LoVo (cell line): Measurements from ENCODE around the gene MTFR1L.

Experiments
- DNase-seq: peaks from one replicate; pipeline ENCODE4 v3.0.0-alpha.2; 2016; ENCODE audit warnings: low spot score

MTFR1L gene

DNA sequence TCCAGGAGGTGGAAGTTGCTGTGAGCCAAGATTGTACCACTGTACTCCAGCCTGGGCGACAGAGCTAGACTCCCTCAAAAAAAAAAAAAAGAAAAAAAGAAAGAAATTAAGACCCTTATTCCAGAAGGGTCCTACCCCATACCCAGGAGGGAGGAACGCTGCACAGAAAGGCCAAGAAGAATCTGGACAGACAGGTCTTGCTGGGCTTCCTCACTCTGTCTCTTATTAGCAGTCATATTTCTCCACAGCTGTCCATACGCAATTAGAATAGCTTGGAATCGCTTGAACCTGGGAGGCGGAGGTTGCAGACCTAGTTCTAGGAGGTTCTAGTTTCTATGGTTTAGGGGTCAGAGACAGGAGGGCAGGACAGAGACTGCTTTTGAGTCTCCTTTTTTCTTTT lies 58.9 kb downstream of the MTFR1L start:
- no peak for DNase-seq

DNA sequence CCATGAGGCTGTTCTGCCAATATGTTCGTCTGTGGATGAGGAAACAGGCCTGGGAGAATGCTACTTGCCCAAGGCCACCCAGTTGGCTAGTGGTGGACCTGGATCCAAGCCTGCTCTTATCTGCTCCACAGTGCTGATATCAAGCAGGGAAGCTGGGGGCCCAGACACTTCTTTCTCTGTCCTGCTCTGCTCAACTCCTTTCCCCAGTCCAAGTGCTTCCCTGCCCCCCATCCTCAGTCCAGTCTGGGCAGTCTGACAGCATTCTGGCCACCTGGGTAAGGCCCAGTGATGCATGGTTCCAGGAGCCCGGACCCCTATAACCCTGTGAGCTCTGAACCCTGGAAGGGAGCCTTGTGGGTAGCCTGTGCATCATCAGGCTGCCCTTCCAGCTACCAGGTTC lies 59.9 kb downstream of the MTFR1L start:
- no peak for DNase-seq

DNA sequence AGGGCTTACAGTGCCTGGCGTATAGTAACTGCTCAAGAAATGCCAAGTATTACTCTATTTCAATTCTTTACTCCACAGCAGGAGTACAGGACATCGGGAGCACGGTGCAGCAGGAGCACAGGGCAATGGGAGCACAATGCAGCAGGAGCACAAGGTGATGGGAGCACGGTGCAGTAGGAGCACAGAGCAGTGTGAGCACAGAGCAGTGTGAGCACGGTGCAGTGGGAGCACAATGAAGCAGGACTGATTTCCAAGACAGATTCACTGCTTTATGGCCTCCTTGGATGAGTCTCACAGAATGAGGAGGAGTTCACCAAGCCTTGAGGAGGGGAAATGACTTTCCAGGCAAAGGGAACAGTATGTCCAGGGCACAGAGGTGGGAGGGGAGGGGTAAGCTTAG lies 60.8 kb downstream of the MTFR1L start:
- DNase-seq, result no peak

DNA sequence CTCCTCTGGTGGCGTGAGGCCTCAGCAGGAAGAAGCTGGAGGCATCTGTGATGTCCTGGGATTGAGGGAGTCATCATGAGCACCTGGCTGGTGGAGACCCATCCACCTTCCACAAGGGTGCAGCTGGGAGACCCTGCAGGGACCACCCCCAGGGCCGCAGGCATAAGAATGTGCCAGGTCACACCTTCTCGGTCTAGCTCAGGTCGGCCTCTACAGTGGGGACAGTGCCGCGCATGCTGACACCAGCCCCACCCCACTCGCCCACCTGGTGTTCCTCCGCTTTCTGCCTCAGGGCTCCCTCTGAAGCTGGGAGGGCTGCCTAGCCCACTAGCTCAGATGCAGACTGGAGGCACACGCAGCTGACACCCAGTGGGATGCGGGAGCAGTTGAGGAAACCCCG lies 61.5 kb downstream of the MTFR1L start:
- DNase-seq, result no peak
